T47D (cell line): ENCODE results near the gene STARD9.

Experiments used
- DNase-seq, 2 experiments: peaks; one replicate each; pipeline versions ENCODE4 v3.0.0 to v3.0.0-alpha.2; 2011 to 2012; ENCODE audit warnings: low read depth in 1 of 2, low spot score in 1 of 2
- JUND ChIP-seq: IDR thresholded peaks from 2 replicates; pipeline ENCODE4 v1.6.1; 2012; ENCODE audit warnings: low read depth
- in situ Hi-C: cut with HindIII; loops from 2 replicates; pipeline ENCODE4 v1.10.0; 2016; ENCODE audit warnings: low sequenced_read_pairs, low pct_unique_long_range_greater_than_20kb

Gene STARD9

GRCh38 chr15:42576040-42576594 is 711 bp downstream of the STARD9 start:
- DNase-seq, result no peak
- in situ Hi-C loops, result no loop called here

GRCh38 chr15:42576776-42577175 is 1.4 kb downstream of the STARD9 start:
- TF ChIP-seq JUND, result no peak
- in situ Hi-C loops, result no loop called here
- no peak for DNase-seq

More at GRCh38 chr15:42576040-42576594, 711 bp downstream of the STARD9 start:
- TF ChIP-seq JUND, result no peak

GRCh38 chr15:42577514-42578031 is 2.2 kb downstream of the STARD9 start:
- DNase-seq, result no peak
- in situ Hi-C loops, result no loop called here

GRCh38 chr15:42578984-42579537 is 3.7 kb downstream of the STARD9 start:
- in situ Hi-C loops, result no loop called here
- no peak for TF ChIP-seq JUND
- DNase-seq, result no peak

More at GRCh38 chr15:42577514-42578031, 2.2 kb downstream of the STARD9 start:
- TF ChIP-seq JUND, result no peak

- peak; percentile 72 to 77 for DNase-seq
- TF ChIP-seq JUND, result no peak
- in situ Hi-C loops, result no loop called here
Observed at GRCh38 chr15:42581272-42581730, 5.9 kb downstream of the STARD9 start.

GRCh38 chr15:42582569-42583375 is 7.4 kb downstream of the STARD9 start:
- in situ Hi-C loops, result no loop called here
- no peak for DNase-seq
- TF ChIP-seq JUND, result no peak

GRCh38 chr15:42584031-42584765 is 8.8 kb downstream of the STARD9 start:
- no peak for TF ChIP-seq JUND
- DNase-seq, result no peak
- in situ Hi-C loops, result no loop called here

- no peak for DNase-seq
- in situ Hi-C loops, result no loop called here
- no peak for TF ChIP-seq JUND
Observed at GRCh38 chr15:42590619-42591237, 15.3 kb downstream of the STARD9 start.

GRCh38 chr15:42591238-42591934 is 16.0 kb downstream of the STARD9 start:
- no peak for TF ChIP-seq JUND
- in situ Hi-C loops, result no loop called here
- DNase-seq, result peak; percentile 46 to 63

GRCh38 chr15:42592716-42593115 is 17.3 kb downstream of the STARD9 start:
- TF ChIP-seq JUND, result no peak
- in situ Hi-C loops, result no loop called here
- no peak for DNase-seq

- no peak for TF ChIP-seq JUND
- DNase-seq, result no peak
- in situ Hi-C loops, result no loop called here
Observed at GRCh38 chr15:42593143-42593542, 17.7 kb downstream of the STARD9 start.
